Measurements from ENCODE around the gene STX2.

DNA sequence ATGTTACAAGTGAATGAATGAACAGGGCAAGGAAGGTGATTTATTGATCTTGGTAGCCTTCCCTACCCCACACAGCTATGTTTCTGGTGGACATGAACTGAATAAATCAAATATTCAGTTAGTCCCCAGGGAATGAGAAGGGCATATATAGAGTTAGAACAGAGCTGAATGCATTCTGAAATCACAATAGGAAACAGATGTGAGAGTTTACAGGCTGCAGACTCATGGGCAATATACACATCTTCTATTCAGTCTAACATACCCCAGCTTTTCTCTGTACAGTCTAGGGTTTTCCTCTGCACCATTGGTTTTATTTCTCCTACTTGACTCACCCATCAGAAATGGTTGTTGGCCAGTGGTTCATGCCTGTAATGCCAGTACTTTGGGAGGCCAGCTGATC lies 7.3 kb upstream of the STX2 start:
- no peak for TF ChIP-seq CTCF (optimal IDR thresholded peaks at IDR 0.05 in 1 of 3, IDR thresholded peaks at IDR 0.05 in 1 of 3, conservative IDR thresholded peaks at IDR 0.05 in 1 of 3; ENCODE audit: extremely low read depth in 1 of 3, insufficient read depth in 2 of 3, low read length in 3 of 3)
- TF ChIP-seq EZH2 (IDR thresholded peaks at IDR 0.05; ENCODE audit: low read length) = no peak
